TTC549 (cell line): ENCODE measurements around the gene PI4KA.

Experiments used
- FAIRE-seq: peaks from 2 replicates; lab custom pipeline; 2012; peaks lifted over from hg19 to GRCh38; lab: Jason Lieb, UNC

PI4KA gene

DNA sequence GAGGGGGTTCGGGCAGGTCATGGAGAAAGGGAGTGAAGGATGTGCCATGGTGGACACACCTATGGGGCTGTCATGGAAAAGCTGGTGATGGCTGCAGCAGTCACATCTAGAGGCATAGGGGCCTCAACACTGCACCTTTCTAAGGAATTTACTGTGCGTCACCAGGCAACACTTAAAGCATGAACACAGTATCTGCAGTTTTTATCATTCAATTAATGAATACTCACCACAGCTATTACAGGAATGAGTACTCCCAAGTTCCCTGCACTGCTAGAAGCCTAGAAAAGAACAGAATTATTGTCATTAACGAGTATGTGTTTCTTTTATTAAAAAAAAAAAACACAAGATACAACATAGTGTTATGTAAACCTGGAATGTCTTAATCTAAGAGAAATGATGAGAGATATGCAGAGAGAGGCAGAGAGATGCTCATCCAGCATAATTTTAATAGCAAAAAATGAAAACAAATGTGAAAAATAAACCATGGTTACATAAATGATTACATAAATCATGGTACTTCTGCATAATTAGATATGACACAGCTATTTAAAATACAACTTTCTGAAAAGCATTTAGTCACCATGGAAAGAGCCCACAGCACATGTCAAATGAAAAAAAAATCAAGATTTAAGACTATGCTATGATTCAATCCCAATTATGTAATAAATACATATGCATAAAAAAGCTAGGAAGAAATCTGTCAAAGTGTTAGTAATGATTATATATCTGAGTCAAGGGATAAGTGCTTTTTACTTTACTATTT lies 65.5 kb downstream of the PI4KA start:
- no peak for FAIRE-seq

DNA sequence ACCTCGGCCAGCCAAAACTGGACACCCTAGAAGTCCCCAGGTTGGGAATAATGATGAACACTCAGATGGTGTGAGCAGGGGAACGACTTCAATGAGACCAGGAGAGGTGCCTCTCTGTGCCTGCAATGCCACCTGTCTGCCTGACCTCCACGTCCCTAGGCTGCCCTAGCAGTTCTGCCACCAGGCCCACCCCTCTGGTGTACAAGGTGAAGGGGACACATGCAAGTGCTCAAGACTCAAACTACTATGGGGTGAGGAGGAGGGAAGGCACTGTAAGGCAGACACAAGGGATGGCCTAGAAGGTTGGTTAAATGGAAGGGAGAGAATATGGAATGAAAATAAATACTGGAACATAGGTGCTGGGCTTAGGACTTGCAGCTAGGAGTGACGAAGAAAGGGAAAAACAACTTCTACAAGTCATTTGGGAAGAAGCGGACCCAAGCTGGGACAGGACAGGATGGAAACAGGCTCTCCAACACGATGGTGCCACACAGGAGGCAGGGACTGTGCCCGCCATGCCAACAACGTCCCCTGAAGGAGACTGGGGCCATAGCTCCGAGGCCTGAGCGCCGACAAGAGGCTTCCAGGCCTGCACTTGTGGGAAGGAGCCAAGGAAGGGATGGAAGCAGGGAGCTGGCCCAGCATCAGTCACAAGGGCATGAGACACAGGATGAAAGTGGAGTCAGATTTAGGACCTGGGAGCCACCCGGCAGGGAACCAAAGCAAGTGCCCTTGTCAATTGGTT lies 66.2 kb downstream of the PI4KA start:
- no peak for FAIRE-seq

DNA sequence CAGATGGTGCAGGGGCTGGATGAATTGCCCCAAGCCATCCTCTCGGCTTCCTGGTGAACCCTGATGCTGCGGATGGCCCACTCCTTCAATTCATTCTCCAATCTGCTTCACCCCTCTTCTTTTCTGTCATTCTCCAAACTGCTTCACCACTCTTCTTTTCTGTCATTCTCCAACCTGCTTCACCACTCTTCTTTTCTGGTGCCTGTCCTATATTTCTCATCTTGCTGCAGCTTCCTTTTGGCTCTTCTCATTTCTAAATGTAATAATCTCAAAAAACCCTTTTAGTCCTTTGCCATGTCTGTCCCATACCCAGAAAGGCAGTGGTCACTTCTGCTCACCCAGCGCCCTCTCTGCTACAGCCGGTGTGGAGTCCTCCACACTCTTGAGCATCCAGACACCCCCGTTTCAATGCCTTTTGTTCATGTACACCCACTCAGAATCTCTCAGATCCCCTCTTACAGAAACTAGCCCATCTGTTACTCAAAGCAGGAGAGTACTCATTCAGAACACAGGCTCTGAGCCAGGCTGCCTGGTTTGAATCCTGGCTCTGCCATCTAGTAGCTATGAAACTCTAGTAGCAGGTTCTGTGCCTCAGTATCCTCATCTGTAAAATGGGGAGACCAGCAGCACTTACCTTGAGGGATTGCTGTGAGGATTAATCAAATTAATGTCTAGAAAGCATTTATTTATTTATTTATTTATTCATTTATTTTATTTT lies 69.8 kb downstream of the PI4KA start:
- no peak for FAIRE-seq

DNA sequence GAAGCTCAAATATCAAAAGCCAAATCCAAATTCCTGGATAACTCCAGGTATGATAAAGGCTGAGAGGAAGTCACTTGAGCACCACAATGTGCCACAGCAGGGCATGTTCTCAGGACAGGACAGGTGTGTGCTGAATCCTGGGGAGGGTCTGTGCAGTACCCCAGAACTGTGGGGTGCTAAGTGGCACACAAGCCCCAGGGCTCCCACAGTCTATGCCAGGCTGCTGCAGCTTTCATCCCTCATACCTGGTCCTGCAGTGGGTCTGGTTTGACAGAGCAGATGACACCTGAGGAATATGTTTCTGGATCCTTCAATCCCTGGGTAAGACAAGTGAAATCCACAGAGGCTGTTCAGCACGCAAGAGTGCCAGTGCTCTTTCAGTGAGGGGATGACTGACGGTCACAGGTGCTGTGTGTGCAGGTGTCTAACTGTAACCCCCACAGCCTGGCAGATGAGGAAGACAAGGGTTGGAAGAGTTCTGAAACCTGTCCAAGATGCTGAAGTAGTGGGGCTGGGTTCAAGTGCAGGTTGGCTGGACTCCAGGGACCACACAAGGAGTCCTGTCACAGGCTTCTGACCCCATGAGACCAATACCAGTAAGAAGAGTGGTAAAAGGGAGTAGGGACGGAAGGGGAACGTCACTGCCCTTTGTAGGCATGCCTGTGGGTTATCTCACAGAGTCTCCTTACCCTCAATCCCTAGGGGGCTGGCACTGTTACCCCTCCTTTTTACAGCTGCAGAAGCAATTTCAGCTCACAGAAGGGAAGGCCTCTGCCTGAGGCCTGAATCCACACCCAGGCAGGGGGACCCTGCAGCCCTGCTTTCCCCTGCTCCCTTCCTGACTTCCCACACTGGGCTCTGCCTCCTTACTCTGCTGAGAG lies 70.6 kb downstream of the PI4KA start:
- FAIRE-seq, result no peak

DNA sequence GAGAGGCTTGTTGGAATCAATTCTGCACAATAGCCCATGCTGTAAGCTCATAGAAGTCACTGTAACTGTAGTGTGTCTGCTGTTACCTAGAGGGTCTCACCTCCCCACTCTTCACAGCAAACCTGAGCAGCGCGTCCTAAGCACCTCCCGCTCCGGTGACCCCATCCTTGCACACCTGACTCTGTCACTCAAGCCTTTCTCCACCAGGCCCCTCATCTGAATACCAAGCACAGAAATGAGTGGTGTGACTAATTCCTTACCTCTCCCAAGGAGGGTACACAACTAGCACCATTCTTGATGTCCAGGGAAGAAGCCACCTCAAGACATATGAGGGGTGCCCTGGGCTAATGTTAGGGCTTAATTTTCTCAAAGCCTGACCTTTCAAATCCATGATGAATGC lies 71.4 kb downstream of the PI4KA start:
- FAIRE-seq, result no peak

DNA sequence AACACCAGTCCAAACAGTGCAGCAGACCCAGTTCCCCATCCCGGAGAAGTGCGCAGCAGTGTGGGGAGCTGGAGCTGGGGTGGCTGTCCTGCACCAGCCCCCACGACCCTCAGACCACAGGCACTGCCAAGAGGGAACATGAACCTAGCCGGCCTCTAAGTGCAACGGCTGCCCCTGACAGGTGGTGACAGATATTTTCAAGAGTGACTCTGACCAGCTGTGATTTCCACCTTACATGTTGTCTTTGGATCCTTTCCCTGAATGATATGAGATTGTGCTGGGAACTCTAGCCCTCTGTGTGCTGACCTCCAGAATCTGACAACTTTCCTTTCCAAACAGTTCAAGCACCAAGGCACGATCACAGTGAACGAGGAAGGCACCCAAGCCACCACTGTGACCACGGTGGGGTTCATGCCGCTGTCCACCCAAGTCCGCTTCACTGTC lies 72.1 kb downstream of the PI4KA start:
- FAIRE-seq, result no peak

DNA sequence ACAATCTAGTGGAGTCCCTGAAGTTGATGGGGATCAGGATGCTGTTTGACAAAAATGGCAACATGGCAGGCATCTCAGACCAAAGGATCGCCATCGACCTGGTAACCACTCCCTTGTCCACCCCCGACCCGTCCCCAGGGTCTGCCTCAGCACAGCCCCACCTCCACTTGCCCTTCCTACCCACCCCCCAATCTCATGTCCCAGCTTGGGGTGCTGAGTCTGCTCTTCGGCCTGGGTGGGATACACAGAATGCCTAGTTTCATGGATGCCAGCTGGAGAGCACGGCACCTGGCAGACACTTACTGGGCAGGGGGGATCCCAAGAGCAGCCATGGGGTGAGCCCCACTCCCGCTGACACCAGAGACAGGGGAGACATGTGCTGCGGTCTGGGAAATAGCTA lies 72.6 kb downstream of the PI4KA start:
- FAIRE-seq, result no peak

DNA sequence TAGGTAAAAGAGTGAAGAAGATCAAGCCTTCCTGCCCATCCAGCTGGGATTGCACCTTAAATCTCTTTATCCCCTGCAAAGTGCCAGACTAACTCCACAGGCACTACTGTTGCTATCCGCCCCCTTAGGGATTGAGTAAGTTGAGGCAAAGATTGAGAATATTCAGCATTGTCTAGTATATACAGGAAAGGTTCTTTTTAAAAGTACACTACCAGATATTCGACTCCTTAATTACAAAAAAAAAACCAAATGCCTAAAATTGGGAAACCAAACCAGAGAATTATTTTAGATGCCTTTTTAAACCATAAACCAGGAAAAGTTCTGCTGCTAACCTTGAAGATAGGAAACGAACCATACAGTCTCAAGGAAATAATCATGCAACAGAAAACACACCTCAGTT lies 73.2 kb downstream of the PI4KA start:
- no peak for FAIRE-seq

DNA sequence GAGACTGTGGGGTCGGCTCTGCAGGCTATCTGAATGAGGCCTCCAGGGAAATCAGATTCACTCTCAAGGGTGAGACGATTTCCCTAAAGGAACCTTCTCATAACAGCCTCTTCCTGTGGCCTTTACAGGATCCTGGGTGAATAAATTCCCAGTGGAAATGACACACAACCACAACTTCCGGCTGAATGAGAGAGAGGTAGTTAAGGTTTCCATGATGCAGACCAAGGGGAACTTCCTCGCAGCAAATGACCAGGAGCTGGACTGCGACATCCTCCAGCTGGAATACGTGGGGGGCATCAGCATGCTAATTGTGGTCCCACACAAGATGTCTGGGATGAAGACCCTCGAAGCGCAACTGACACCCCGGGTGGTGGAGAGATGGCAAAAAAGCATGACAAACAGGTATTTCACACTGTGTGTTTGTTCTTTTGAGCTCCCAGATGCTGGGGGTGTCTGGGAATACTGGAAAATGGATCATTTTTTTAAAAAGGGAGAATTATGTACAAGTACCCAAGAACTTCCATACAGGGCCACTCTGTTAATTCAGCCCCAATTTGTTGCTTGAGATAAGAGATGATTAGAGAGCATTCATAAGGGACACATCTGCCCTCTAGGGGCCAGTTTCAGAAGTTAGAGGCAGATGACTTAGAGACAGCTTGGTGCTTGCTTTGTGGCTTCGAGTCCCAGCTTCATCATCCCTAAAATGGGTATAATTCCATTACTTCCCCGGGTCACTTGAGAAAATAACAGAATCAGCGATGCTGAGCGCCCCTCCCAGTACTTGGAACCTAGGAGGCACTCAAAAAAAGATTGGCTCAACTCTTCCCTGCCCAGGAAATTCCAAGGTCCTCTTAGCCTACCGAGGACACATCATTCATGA lies 74.5 kb downstream of the PI4KA start:
- FAIRE-seq, result no peak

DNA sequence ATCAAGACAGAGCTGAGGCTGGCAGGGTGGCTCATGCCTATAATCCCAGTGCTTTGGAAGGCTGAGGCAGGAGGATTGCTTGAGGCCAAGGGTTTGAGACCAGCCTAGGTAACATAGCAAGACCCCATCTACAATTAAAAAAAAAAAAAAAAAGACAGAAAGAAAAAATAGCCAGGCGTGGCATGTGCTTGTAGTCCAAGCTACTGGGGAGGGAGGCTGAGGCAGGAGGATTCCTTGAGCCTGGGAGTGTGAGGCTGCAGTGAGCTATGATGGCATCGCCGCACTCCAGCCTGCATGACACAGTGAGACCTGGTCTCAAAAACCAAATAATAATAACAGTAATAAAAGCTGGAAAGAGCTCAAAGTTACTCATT lies 75.3 kb downstream of the PI4KA start:
- no peak for FAIRE-seq

DNA sequence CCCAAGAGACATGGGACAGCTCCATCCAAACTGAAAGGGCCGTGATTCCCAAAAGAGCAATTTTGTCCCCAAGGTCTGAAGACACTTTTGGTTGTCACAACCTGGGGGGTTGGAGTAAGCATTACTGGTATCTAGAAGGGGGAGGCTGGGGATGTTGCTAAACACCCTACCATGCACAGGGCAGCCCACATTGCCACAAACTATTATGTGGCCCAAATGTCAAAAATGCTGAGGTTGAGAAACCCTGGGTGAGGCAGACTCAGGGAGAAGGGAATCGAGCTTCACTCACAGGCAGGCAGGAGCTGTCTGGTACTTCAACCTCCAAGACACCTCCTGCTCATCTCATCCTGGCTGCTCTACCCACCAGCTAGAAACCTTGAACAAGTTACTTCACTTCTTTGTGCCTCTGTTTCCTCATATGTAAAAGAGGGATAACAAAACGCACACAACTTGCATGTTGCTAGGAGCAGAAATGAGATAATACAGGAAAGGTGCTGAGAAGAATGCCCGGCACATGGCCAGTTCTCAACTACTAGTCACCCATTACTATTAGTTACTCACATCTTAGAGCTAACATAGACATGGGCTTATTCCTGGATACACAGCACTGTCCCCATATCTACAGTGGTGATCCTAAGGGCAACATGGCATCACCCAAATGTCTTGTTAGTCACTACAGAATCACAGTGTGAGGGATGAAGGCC lies 75.9 kb downstream of the PI4KA start:
- no peak for FAIRE-seq

DNA sequence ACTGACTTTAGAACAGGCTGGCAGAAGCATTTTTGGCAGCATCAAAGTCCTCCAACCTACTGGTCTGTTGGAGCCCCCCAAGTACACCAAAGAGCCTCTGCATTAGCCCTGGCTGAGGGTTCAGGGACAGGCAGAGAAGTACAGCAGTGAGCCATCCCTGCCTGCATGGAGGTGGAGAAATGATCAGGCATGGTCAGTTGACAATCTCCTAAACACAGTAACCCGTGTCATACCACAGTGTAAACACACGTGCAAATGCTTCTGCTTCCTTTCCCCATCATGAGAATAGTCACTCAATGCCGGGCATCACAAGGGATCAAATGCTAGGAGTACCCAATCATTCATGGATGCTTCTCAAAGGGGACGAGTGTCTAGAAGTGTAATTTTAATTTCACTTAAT lies 76.5 kb downstream of the PI4KA start:
- FAIRE-seq, result no peak

DNA sequence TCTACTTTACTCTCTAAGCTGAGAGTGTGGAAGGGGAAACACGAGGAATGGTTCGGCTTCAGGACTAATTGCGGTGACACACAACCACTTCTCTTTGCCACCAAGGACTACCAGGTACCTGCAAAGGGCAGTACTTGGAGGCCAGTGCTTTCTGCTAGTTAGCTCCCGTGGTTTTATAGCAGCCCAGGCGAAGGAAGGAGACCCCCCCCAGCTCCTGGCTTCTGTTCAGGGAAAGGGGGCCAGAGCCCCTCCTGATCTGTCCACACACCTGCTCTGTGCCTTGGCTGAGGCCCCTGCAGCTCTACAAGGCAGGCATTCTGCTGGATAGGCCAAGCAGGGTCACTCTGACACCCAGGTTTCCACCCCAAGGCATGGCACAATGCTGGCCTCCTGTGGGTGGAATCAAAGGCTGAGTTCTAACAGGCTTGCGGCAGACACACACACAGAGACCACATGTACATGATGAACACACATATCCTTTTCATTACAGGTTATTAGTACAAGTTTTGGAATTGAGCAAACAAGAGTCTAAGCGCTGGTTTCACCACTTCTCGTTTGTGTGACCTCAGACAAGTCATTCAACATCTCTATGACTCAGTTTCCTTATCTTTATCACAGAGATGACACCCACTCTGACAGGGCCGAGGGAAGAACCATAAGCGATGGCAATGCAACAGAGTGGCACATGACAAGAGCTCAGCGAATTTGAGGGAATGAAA lies 77.2 kb downstream of the PI4KA start:
- no peak for FAIRE-seq

DNA sequence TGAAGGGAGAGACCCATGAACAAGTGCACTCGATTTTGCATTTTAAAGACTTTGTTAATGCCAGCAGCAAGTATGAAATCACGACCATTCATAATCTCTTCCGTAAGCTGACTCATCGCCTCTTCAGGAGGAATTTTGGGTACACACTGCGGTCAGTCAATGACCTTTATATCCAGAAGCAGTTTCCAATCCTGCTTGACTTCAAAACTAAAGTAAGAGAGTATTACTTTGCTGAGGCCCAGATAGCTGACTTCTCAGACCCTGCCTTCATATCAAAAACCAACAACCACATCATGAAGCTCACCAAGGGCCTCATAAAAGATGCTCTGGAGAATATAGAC lies 78.8 kb downstream of the PI4KA start:
- FAIRE-seq, result no peak

DNA sequence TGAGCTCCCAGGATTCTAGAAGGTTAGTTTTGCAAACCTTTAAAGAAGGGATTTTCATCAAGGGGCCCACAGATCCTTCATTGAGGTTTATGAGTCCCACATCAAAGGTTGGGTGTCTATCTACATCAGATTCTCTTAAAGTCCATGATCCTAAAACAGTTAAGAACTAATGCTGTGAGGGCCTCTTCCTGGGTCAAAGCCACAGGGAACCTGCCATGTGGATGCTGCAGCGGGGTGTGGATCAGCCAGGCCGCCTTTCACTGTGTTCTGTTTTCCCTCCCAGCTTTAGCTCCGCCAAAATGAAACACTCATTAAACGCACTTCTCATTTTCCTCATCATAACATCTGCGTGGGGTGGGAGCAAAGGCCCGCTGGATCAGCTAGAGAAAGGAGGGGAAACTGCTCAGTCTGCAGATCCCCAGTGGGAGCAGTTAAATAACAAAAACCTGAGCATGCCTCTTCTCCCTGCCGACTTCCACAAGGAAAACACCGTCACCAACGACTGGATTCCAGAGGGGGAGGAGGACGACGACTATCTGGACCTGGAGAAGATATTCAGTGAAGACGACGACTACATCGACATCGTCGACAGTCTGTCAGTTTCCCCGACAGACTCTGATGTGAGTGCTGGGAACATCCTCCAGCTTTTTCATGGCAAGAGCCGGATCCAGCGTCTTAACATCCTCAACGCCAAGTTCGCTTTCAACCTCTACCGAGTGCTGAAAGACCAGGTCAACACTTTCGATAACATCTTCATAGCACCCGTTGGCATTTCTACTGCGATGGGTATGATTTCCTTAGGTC lies 79.4 kb downstream of the PI4KA start:
- no peak for FAIRE-seq

DNA sequence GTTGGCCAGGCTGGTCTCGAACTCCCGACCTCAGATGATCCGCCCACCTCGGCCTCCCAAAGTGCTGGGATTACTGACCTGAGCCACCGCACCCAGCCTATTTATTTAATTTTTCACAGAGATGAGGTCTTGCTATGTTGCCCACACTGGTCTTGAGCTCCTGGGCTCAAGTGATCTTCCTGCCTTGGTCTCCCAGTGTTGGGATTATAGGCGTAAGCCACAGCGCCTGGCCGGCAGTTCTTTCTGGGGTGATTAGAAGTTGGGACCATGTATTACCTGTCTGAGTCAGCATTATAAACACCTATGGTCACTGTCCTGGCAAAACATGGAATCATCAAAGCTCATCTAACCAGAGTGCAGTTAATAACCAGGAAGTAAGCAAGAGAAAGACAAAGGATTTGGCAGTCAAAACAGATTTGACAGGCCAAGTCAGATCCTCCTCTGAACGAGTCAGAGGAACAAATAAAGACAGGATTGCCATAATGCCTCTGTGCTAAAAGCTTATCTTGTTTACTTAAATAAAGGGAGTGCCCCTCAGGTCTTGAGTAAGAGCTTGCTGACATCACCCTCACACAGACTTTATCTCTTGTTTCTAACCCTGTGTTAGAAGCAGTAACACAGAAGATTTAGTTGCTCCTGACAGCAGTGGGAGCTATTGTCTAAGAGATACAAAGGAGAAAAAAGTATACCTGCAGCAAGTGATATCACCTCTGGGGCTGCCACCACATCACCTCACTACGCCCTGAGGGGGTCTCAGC lies 81.0 kb downstream of the PI4KA start:
- FAIRE-seq, result no peak

DNA sequence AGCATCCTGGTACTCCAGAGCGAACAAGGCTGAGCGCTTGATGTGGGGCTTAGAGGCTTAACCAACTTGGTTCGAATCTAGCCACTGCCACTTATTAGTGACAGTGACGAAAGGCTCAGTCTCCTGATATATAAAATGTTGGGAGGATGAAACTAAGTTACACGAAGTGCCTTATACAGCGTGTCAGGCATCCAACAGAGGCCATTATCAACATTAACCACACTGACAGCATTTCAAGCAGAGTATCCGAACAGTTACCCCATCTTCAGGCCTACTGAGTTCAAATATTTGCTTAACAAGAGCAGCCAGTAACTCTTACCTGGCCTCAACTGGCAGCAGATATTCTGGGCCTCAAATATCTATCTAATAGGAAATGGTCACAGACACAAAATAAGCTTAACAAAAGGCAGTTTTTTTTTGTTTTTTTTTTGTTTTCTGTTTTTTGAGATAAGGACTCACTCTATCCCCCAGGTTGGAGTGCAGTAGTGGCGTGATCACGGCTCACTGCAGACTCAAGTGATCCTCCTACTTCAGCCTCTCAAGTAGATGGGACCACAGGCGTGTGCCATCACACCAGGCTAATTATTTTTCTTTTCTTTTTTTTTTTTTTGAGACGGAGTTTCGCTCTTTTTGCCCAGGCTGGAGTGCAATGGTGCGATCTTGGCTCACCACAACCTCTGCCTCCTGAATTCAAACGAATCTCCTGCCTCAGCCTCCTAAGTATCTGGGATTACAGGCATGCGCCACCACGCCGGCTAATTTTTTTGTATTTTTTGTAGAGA lies 81.8 kb downstream of the PI4KA start:
- no peak for FAIRE-seq
